T-cell (primary cell): Measurements from ENCODE around the gene ETS1. TPM values are rescaled to one million over a fixed set of nuclear protein-coding genes. Genes with fewer than 3 reads are reported as not detected.
A peak's percentile ranks its signal among the peaks of the same experiment; 100 is the strongest.

Source experiments
- ATAC-seq, 4 experiments: fragments of 200-7000 bp in 3 of 4; fragments of 150-1000 bp in 1 of 4; cut with Tn5 transposase; replicated peaks in 1 of 4; 1 replicate in 3 of 4; 2 replicates in 1 of 4; pipeline ENCODE4 v1.10.0; 2021; ENCODE audit warnings: moderate library complexity in 3 of 4, mild to moderate bottlenecking in 2 of 4, moderate number of reproducible peaks in 1 of 4
- CTCF ChIA-PET, 2 donors: fragments of 300-600 bp; sonication (Branson Sonifier 250); formaldehyde crosslinking; loops; one replicate each; lab custom pipeline; 2022; ENCODE audit warnings: antibody characterized with exemption in 2 of 2; lab: Charles Lee
- POLR2A ChIA-PET, 2 donors: fragments of 300-600 bp; sonication (Branson Sonifier 250); formaldehyde crosslinking; loops; one replicate each; lab custom pipeline; 2022; ENCODE audit warnings: antibody characterized with exemption in 2 of 2; lab: Charles Lee
- DNase-seq, 35 experiments: peaks; one replicate each; pipeline versions ENCODE4 v3.0.0 to v3.0.0-alpha.2; 2013 to 2023
- H3K27ac ChIP-seq: one replicate; pipeline ENCODE4 v1.5.1; 2013; ENCODE audit warnings: low read length
- H3K27me3 ChIP-seq, 2 experiments: replicated peaks in 1 of 2; 1 replicate in 1 of 2; 2 replicates in 1 of 2; pipeline versions ENCODE4 v1.6.1 to v1.7.0; 2013; ENCODE audit warnings: low read length in 1 of 2, mixed read lengths in 1 of 2; ENCODE audit not compliant: control insufficient read depth in 2 of 2, insufficient read depth in 2 of 2; ENCODE audit errors: extremely low read depth in 1 of 2
- H3K36me3 ChIP-seq, 2 donors: 1 replicate in 1 of 2; 2 replicates in 1 of 2; pipeline versions ENCODE4 v1.6.1 to v1.7.0; 2013; ENCODE audit warnings: low read length in 1 of 2; ENCODE audit not compliant: control insufficient read depth in 2 of 2, insufficient read depth in 1 of 2; ENCODE audit errors: extremely low read depth in 1 of 2
- H3K4me1 ChIP-seq, 2 experiments: 1 replicate in 1 of 2; 2 replicates in 1 of 2; pipeline versions ENCODE4 v1.6.1 to v1.7.0; 2013; ENCODE audit warnings: low read length in 2 of 2, mixed read lengths in 1 of 2; ENCODE audit not compliant: insufficient read depth in 2 of 2, control insufficient read depth in 1 of 2; ENCODE audit errors: extremely low read depth in 1 of 2
- H3K4me3 ChIP-seq, 2 donors: 1 replicate in 1 of 2; 2 replicates in 1 of 2; pipeline versions ENCODE4 v1.5.1 to v1.7.0; 2013; ENCODE audit warnings: mild to moderate bottlenecking in 2 of 2, low read length in 1 of 2, moderate library complexity in 1 of 2; ENCODE audit not compliant: control insufficient read depth in 1 of 2; ENCODE audit errors: extremely low read depth in 1 of 2
- H3K9me3 ChIP-seq: 2 replicates; pipeline ENCODE4 v1.7.0; 2013
- H3K27ac Mint-ChIP-seq, 2 donors: one replicate each; pipeline ENCODE4 v1.8.0; 2020 to 2021; ENCODE audit warnings: mild to moderate bottlenecking in 2 of 2, mixed read lengths in 2 of 2
- H3K27me3 Mint-ChIP-seq, 2 donors: one replicate each; pipeline ENCODE4 v1.8.0; 2021 to 2022; ENCODE audit warnings: mixed read lengths in 2 of 2
- H3K36me3 Mint-ChIP-seq: one replicate; pipeline ENCODE4 v1.8.0; 2021; ENCODE audit warnings: mixed read lengths
- H3K4me1 Mint-ChIP-seq, 3 donors: one replicate each; pipeline ENCODE4 v1.8.0; 2020 to 2022; ENCODE audit warnings: mixed read lengths in 3 of 3, mild to moderate bottlenecking in 1 of 3
- H3K4me3 Mint-ChIP-seq, 3 donors: one replicate each; pipeline ENCODE4 v1.8.0; 2020 to 2022; ENCODE audit warnings: mild to moderate bottlenecking in 3 of 3, mixed read lengths in 3 of 3, moderate library complexity in 3 of 3
- H3K9me3 Mint-ChIP-seq, 3 donors: one replicate each; pipeline ENCODE4 v1.8.0; 2020 to 2022; ENCODE audit warnings: mixed read lengths in 3 of 3
- whole genome bisulfite sequencing: methylation state at CpG from one replicate; pipeline ENCODE4 v1.1.5; 2013; ENCODE audit warnings: missing lambda C conversion rate; ENCODE audit not compliant: insufficient coverage; 5-methylcytosine and 5-hydroxymethylcytosine counted together
- total RNA-seq, 35 experiments: library from RNA in 6 of 35; stranded (reverse) in 6 of 35; fragments of 120-200 nt in 1 of 35; gene quantifications; one replicate each; pipeline versions ENCODE4 v1.2.1 to v1.2.4 and lab custom pipeline; 2013 to 2026

The ETS1 gene
- total RNA-seq, 5 donors from 2014 or later (not counting 1 experiment from before 2014, with no cell fraction given): 773 to 1,065 (median 854) TPM

DNA sequence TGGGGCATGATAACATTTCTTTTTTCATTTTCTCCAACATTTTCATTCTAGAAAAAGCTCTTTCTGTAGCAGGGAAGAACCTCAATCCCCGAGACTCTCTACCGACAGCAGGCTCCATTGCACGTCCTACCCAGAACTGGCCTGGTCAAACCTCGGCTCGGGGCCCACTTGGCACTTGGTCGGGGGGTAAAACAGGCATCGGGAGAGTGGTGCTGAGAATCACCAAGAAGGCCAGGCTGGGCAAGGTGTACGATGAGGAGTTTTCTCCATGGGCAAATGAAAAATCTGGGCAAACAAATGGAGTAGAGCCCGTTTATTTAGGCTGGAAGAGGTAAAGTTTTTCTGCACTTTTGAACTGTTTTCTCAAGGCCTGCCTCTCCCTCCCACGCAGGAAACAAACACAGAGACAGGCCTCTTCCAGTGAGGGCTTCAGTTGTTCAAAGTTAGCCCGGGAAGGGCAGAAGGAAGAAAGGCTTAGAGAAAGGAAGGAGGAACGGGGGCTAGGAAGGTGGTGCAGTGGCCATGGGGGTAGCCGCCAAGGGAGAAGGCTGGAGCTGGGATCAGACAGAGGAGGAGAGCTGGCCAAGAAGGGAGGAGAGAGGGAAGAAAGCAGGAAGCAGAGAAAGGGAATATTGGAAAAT lies 87.6 kb downstream of the ETS1 start:
- Mint-ChIP-seq H3K9me3 (no peaks in the 10 kb centered on the region), H3K4me1 (peaks cover 98 to 100% (median 98%) of the 10 kb centered on the region in 3 donors), H3K27me3 (no peaks in the 10 kb centered on the region), H3K36me3 (peaks cover 74% of the 10 kb centered on the region), H3K4me3 (peak overlapping the region; percentile 76 to 99 (median 78)), H3K27ac (peak overlapping the region; percentile 97)
- peak overlapping the region; percentile 25 to 64 for H3K4me3 ChIP-seq
- 2% methylated on average over 8 of the region's 13 CpGs for WGBS
- ATAC-seq: no peak
- no peaks in the 10 kb centered on the region for H3K27me3 ChIP-seq
- DNase-seq: no peak
- H3K27ac ChIP-seq: peak overlapping the region; percentile 78
- H3K9me3 ChIP-seq: no peaks in the 10 kb centered on the region
- peaks cover 82 to 98% of the 10 kb centered on the region in 2 experiments for H3K4me1 ChIP-seq
- POLR2A ChIA-PET: interaction anchor here (0.6 to 2.0 kb wide), 6 partner anchors 19 to 302 kb away, joined by 3 to 6 read pairs (median 4); no protein-coding TSS in a partner anchor
- CTCF ChIA-PET: interaction anchor here in 1 of 2 donors (1.2 to 2.9 kb wide), 4 partner anchors 9 to 131 kb away, joined by 3 to 9 read pairs (median 6); no protein-coding TSS in a partner anchor
- H3K36me3 ChIP-seq: peaks cover 9 to 67% of the 10 kb centered on the region in 2 donors

DNA sequence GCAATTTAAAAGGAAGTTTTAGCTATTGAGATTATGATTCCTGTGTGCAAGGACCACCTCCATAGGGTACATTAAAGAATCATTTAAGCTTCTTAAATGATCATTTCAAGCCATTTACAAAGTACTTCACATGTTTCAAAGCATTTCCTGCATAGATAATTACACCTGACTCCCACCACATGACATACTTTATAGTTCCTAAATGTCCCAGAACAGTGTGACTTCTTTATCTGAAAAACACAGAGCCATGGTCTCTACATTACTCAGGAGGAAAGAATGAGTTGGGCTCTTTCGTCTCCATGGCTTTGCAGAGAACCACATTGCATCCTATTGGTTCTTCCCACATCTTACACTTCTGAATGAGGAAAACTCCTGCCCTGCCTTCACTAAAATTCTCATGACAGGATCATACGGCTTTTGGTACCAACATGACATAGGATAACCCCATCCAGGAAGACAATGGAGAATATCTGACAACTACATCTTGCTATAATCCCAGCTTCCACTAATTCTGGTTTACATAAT lies 88.6 kb downstream of the ETS1 start:
- no peaks in the 10 kb centered on the region for H3K27me3 ChIP-seq
- H3K27ac ChIP-seq: peak overlapping the region; percentile 78
- Mint-ChIP-seq H3K4me3 (peak overlapping the region; percentile 76 to 99 (median 78)), H3K27me3 (no peaks in the 10 kb centered on the region), H3K36me3 (peaks cover 73% of the 10 kb centered on the region), H3K4me1 (peaks cover 96 to 100% (median 96%) of the 10 kb centered on the region in 3 donors), H3K9me3 (no peaks in the 10 kb centered on the region), H3K27ac (peak overlapping the region; percentile 97)
- ChIA-PET CTCF (interaction anchor here in 1 of 2 donors (0.6 to 2.9 kb wide), 8 partner anchors 10 to 196 kb away, joined by 3 to 9 read pairs (median 6); no protein-coding TSS in a partner anchor), POLR2A (interaction anchor here (0.6 to 1.6 kb wide), 13 partner anchors 11 to 205 kb away, joined by 3 to 6 read pairs (median 3); no protein-coding TSS in a partner anchor)
- no peaks in the 10 kb centered on the region for H3K9me3 ChIP-seq
- peak in 1 of 4 experiments; percentile 15 for ATAC-seq
- peak in 1 of 35 experiments; percentile 44 for DNase-seq
- H3K4me1 ChIP-seq: peaks cover 75 to 98% of the 10 kb centered on the region in 2 experiments
- H3K36me3 ChIP-seq: peaks cover 9 to 63% of the 10 kb centered on the region in 2 donors
- peak overlapping the region; percentile 12 to 15 for H3K4me3 ChIP-seq
- 0% methylated on average over 1 of the region's 2 CpGs for WGBS

DNA sequence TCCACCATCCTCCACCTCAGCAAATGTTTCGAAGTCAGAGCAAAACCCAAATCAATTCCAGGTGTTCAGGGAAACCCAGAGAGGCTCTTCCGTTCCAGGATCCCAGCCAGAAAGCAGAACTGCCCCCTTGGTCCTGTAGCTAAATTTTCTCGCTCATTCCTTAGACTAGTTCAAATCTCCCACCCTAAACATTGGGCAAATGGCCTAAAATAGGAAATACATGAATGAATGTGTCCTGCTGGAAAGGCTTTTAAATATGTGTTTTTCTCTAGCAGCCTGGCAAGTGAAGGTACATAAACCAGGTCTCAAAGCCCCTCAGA lies 89.6 kb downstream of the ETS1 start:
- peaks cover 13 to 63% of the 10 kb centered on the region in 2 donors for H3K36me3 ChIP-seq

DNA sequence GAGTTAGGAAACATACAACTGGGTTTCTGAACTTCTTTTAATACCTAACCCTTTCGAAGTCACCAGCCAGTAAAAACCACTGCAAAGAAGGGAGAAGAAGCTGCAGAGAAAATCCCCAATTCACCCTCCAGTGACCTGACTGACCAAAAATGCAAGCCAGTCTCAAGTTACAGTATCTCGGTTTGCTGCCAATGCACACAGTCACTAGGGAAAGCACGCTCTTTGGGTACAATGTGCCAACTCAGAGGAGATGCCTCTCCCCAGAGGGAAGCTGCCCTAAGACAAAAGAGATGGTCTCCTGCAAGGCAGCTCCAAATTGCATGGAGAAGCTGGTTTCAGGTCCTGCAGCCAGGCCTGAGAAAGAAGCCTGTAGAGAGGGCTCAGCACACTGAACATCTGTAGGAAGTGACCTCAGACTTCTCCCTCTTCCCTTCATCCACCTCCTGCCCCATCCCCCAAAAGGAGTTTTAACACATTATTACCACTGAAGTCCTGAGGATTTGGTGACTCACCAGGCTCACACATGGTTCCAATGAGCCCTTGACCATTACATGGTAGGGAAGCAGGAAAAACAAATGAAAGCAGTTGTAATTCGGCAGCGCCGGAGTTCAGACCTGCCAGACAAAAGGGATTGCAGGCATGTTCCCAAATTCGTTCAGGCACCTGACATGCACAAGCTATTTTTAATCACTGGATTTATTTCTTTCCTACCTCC lies 90.1 kb downstream of the ETS1 start:
- H3K27me3 Mint-ChIP-seq: no peaks in the 10 kb centered on the region
- H3K4me1 Mint-ChIP-seq: peaks cover 96 to 100% (median 96%) of the 10 kb centered on the region in 3 donors
- Histone ChIP-seq H3K27me3 (no peaks in the 10 kb centered on the region), H3K36me3 (peaks cover 9 to 63% of the 10 kb centered on the region in 2 donors), H3K4me1 (peaks cover 72 to 98% of the 10 kb centered on the region in 2 experiments), H3K27ac (peak overlapping the region; percentile 78), H3K9me3 (no peaks in the 10 kb centered on the region), H3K4me3 (peak overlapping the region; percentile 18 to 49)
- ChIA-PET CTCF (interaction anchor here (0.5 to 2.9 kb wide), 11 partner anchors 9 to 207 kb away, joined by 3 to 9 read pairs (median 3); no protein-coding TSS in a partner anchor), POLR2A (interaction anchor here (0.6 to 1.6 kb wide), 7 partner anchors 10 to 32 kb away, joined by 3 to 4 read pairs (median 3); no protein-coding TSS in a partner anchor)
- ATAC-seq (peak in 1 of 4 experiments; percentile 9), DNase-seq (no peak)
- WGBS: 15% methylated on average over 5 of the region's 7 CpGs
- peak overlapping the region; percentile 75 to 99 (median 78) for H3K4me3 Mint-ChIP-seq
- H3K27ac Mint-ChIP-seq: peak overlapping the region; percentile 97
- no peaks in the 10 kb centered on the region for H3K9me3 Mint-ChIP-seq
- peaks cover 75% of the 10 kb centered on the region for H3K36me3 Mint-ChIP-seq

More for the DNA sequence above, 89.6 kb downstream of the ETS1 start:
- H3K27ac ChIP-seq: peak overlapping the region; percentile 78
- WGBS: 28% methylated on average over 2 of the region's 3 CpGs
- no peaks in the 10 kb centered on the region for H3K9me3 Mint-ChIP-seq
- H3K27ac Mint-ChIP-seq: peak overlapping the region; percentile 97
- no peaks in the 10 kb centered on the region for H3K27me3 ChIP-seq
- peaks cover 70% of the 10 kb centered on the region for H3K36me3 Mint-ChIP-seq
- peak overlapping the region; percentile 15 to 49 for H3K4me3 ChIP-seq
- POLR2A ChIA-PET: interaction anchor here (0.7 to 1.6 kb wide), 9 partner anchors 9 to 196 kb away, joined by 3 to 6 read pairs (median 3); no protein-coding TSS in a partner anchor
- DNase-seq (no peak), ATAC-seq (no peak)
- H3K9me3 ChIP-seq: no peaks in the 10 kb centered on the region
- CTCF ChIA-PET: interaction anchor here (0.5 to 2.9 kb wide), 10 partner anchors 8 to 207 kb away, joined by 3 to 9 read pairs (median 4); no protein-coding TSS in a partner anchor
- peak overlapping the region; percentile 75 to 99 (median 78) for H3K4me3 Mint-ChIP-seq
- H3K27me3 Mint-ChIP-seq: no peaks in the 10 kb centered on the region
- H3K4me1 Mint-ChIP-seq: peaks cover 96 to 100% (median 96%) of the 10 kb centered on the region in 3 donors
- H3K4me1 ChIP-seq: peaks cover 72 to 98% of the 10 kb centered on the region in 2 experiments

DNA sequence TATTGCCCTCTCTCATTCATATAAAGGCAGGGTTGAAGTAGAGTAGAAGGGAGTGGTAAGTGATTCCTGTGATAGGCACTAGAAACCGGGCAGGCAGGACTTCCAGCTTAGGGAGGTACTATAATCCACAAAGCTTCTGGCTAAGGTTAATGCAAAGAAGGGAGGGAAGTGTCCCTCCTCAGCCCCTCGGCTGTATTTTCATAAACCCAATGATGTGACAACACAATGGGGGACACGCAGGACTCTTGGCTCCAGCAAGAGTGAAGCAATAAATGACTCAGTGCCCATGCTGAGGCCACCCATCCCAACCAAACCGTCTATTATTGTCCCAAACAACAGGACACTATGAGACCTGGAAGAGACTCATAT lies 90.7 kb downstream of the ETS1 start:
- no peaks in the 10 kb centered on the region for H3K9me3 ChIP-seq
- WGBS: 0% methylated on average over 1 of the region's 4 CpGs
- H3K9me3 Mint-ChIP-seq: no peaks in the 10 kb centered on the region
- H3K27me3 Mint-ChIP-seq: no peaks in the 10 kb centered on the region
- H3K27ac ChIP-seq: peak overlapping the region; percentile 78
- H3K27me3 ChIP-seq: no peaks in the 10 kb centered on the region
- H3K4me3 Mint-ChIP-seq: peak overlapping the region; percentile 75 to 99 (median 78)
- peak overlapping the region; percentile 18 to 47 for H3K4me3 ChIP-seq
- peaks cover 75% of the 10 kb centered on the region for H3K36me3 Mint-ChIP-seq
- POLR2A ChIA-PET: interaction anchor here (0.6 to 1.1 kb wide), 2 partner anchors 9 to 20 kb away, joined by 3 to 4 read pairs; no protein-coding TSS in a partner anchor
- ATAC-seq (no peak), DNase-seq (no peak)
- peak overlapping the region; percentile 97 for H3K27ac Mint-ChIP-seq
- peaks cover 9 to 63% of the 10 kb centered on the region in 2 donors for H3K36me3 ChIP-seq
- CTCF ChIA-PET: interaction anchor here in 1 of 2 donors (0.8 to 2.9 kb wide), 5 partner anchors 9 to 29 kb away, joined by 3 to 9 read pairs (median 5); no protein-coding TSS in a partner anchor
- peaks cover 96 to 100% (median 96%) of the 10 kb centered on the region in 3 donors for H3K4me1 Mint-ChIP-seq
- H3K4me1 ChIP-seq: peaks cover 70 to 98% of the 10 kb centered on the region in 2 experiments
